H1 (cell line): Measurements from ENCODE around the gene PSMD3. TPM values are rescaled to one million over a fixed set of nuclear protein-coding genes. Genes with fewer than 3 reads are reported as not detected.

Experiments used
- CTCF ChIA-PET: fragments of 300-600 bp; sonication (Branson Sonifier 250); formaldehyde crosslinking; loops from one replicate; lab custom pipeline; 2021; ENCODE audit not compliant: partially characterized antibody; lab: Charles Lee
- POLR2A ChIA-PET: fragments of 300-600 bp; sonication (Branson Sonifier 250); formaldehyde crosslinking; loops from one replicate; lab custom pipeline; 2021; ENCODE audit warnings: inconsistent platforms; ENCODE audit not compliant: partially characterized antibody; lab: Charles Lee
- DNase-seq, 2 experiments: peaks; one replicate each; pipeline versions ENCODE4 v3.0.0 to v3.0.0-alpha.2; 2010 to 2022; ENCODE audit warnings: low spot score in 2 of 2, low read depth in 1 of 2, mixed read lengths in 1 of 2
- FAIRE-seq: peaks from 2 replicates; lab custom pipeline; 2011; peaks lifted over from hg19 to GRCh38; lab: Jason Lieb, UNC
- H2AFZ ChIP-seq: 2 replicates; pipeline ENCODE4 v1.8.1; 2012; ENCODE audit warnings: low read length, inconsistent platforms
- H2AK5ac ChIP-seq: 2 replicates; pipeline ENCODE4 v1.6.1; 2013; ENCODE audit warnings: low read depth, low read length
- H2BK120ac ChIP-seq: replicated peaks from 2 replicates; pipeline ENCODE3; 2013; ENCODE audit warnings: low read depth, low read length, inconsistent platforms
- H2BK12ac ChIP-seq: 2 replicates; pipeline ENCODE4 v1.6.1; 2013; ENCODE audit warnings: low read depth, low read length
- H2BK15ac ChIP-seq: 2 replicates; pipeline ENCODE4 v1.6.1; 2013; ENCODE audit warnings: low read length
- H2BK20ac ChIP-seq: 2 replicates; pipeline ENCODE4 v1.6.1; 2013; ENCODE audit warnings: low read length
- H2BK5ac ChIP-seq: 2 replicates; pipeline ENCODE4 v1.6.1; 2013; ENCODE audit warnings: low read depth, low read length
- H3K14ac ChIP-seq: 2 replicates; pipeline ENCODE4 v1.6.1; 2013; ENCODE audit warnings: inconsistent platforms; ENCODE audit not compliant: insufficient read length
- H3K18ac ChIP-seq: 2 replicates; pipeline ENCODE4 v1.6.1; 2013; ENCODE audit warnings: low read length; ENCODE audit errors: extremely low read depth
- H3K23ac ChIP-seq: 2 replicates; pipeline ENCODE4 v1.6.1; 2013; ENCODE audit warnings: inconsistent platforms; ENCODE audit not compliant: insufficient read length
- H3K23me2 ChIP-seq: 2 replicates; pipeline ENCODE4 v1.6.1; 2013; ENCODE audit warnings: low read depth, low read length
- H3K27ac ChIP-seq: 2 replicates; pipeline ENCODE4 v1.6.1; 2011; ENCODE audit warnings: low read depth, low read length, inconsistent platforms
- H3K27me3 ChIP-seq, 4 experiments: replicated peaks in 1 of 4; 1 replicate in 1 of 4; 2 replicates in 3 of 4; pipeline versions ENCODE4 v1.6.1 to v1.8.1; 2011 to 2013; ENCODE audit warnings: low read length in 3 of 4, mild to moderate bottlenecking in 3 of 4, inconsistent platforms in 2 of 4, mixed read lengths in 2 of 4, moderate library complexity in 1 of 4; ENCODE audit not compliant: control insufficient read depth in 3 of 4, insufficient read depth in 3 of 4; ENCODE audit errors: extremely low read depth in 1 of 4
- H3K36me3 ChIP-seq, 4 experiments: 2 replicates each; pipeline versions ENCODE4 v1.6.1 to v1.8.1; 2011 to 2013; ENCODE audit warnings: mild to moderate bottlenecking in 4 of 4, low read length in 3 of 4, moderate library complexity in 2 of 4, control low read depth in 1 of 4, inconsistent platforms in 1 of 4; ENCODE audit not compliant: insufficient read depth in 4 of 4, control insufficient read depth in 2 of 4
- H3K4ac ChIP-seq: replicated peaks from 2 replicates; pipeline ENCODE3; 2013; ENCODE audit warnings: low read length, low read depth, mixed read lengths, inconsistent platforms; ENCODE audit not compliant: insufficient read length
- H3K4me1 ChIP-seq, 4 experiments: replicated peaks in 1 of 4; 1 replicate in 1 of 4; 2 replicates in 3 of 4; pipeline versions ENCODE4 v1.6.1 to v1.8.1; 2011 to 2013; ENCODE audit warnings: low read length in 3 of 4, inconsistent platforms in 2 of 4, mixed read lengths in 1 of 4; ENCODE audit not compliant: insufficient read depth in 4 of 4, control insufficient read depth in 3 of 4
- H3K4me2 ChIP-seq, 2 experiments: 2 replicates each; pipeline versions ENCODE4 v1.6.1 to v1.8.1; 2011 to 2013; ENCODE audit warnings: low read depth in 2 of 2, low read length in 2 of 2, control low read depth in 1 of 2, inconsistent platforms in 1 of 2, mild to moderate bottlenecking in 1 of 2; ENCODE audit not compliant: insufficient read depth in 1 of 2
- H3K4me3 ChIP-seq, 4 experiments: fragments of 200-600, 300-600 bp in 1 of 4; sonication (generic), shearing (Covaris generic), sonication (Bioruptor Twin) in 1 of 4; 2 replicates each; pipeline versions ENCODE4 v1.5.1 to v1.8.1; 2011 to 2016; ENCODE audit warnings: low read length in 4 of 4, low read depth in 3 of 4, control low read depth in 2 of 4, inconsistent platforms in 2 of 4, mild to moderate bottlenecking in 2 of 4, mixed read lengths in 1 of 4, moderate library complexity in 1 of 4; ENCODE audit not compliant: insufficient read depth in 2 of 4; ENCODE audit errors: extremely low read depth in 1 of 4
- H3K56ac ChIP-seq: replicated peaks from 2 replicates; pipeline ENCODE3; 2013; ENCODE audit warnings: low read depth, mild to moderate bottlenecking, mixed read lengths, low read length, inconsistent platforms; ENCODE audit not compliant: insufficient read length
- H3K79me1 ChIP-seq: 2 replicates; pipeline ENCODE4 v1.6.1; 2013; ENCODE audit warnings: low read depth, low read length, control low read depth
- H3K79me2 ChIP-seq, 2 experiments: 2 replicates each; pipeline versions ENCODE4 v1.6.1 to v1.8.1; 2012 to 2013; ENCODE audit warnings: low read length in 2 of 2, mild to moderate bottlenecking in 2 of 2, inconsistent platforms in 1 of 2; ENCODE audit not compliant: insufficient read depth in 2 of 2, control insufficient read depth in 1 of 2
- H3K9ac ChIP-seq, 4 experiments: replicated peaks in 1 of 4; 1 replicate in 1 of 4; 2 replicates in 3 of 4; pipeline versions ENCODE4 v1.6.1 to v1.8.1; 2011 to 2013; ENCODE audit warnings: low read depth in 3 of 4, low read length in 3 of 4, control low read depth in 2 of 4, mild to moderate bottlenecking in 2 of 4, moderate library complexity in 2 of 4, inconsistent platforms in 1 of 4; ENCODE audit errors: extremely low read depth in 1 of 4
- H3K9me3 ChIP-seq, 2 experiments: 2 replicates each; pipeline versions ENCODE4 v1.6.1 to v1.8.1; 2012 to 2013; ENCODE audit warnings: mild to moderate bottlenecking in 2 of 2, moderate library complexity in 2 of 2, control low read depth in 1 of 2, inconsistent platforms in 1 of 2, low read depth in 1 of 2, low read length in 1 of 2, mixed read lengths in 1 of 2; ENCODE audit not compliant: insufficient read depth in 2 of 2
- H4K20me1 ChIP-seq, 2 experiments: replicated peaks in 1 of 2; 2 replicates each; pipeline versions ENCODE3 to v1.8.1; 2011 to 2013; ENCODE audit warnings: inconsistent platforms in 2 of 2, low read length in 2 of 2, mild to moderate bottlenecking in 1 of 2; ENCODE audit not compliant: insufficient read depth in 2 of 2, control insufficient read depth in 1 of 2
- H4K5ac ChIP-seq: 2 replicates; pipeline ENCODE4 v1.6.1; 2013; ENCODE audit warnings: low read length, low read depth, mixed read lengths, inconsistent platforms; ENCODE audit not compliant: insufficient read length
- H4K8ac ChIP-seq: 2 replicates; pipeline ENCODE4 v1.8.0; 2013; ENCODE audit warnings: mild to moderate bottlenecking, moderate library complexity, low read length, inconsistent platforms; ENCODE audit not compliant: insufficient read depth; ENCODE audit errors: extremely low read depth
- H4K91ac ChIP-seq: replicated peaks from 2 replicates; pipeline ENCODE3; 2013; ENCODE audit warnings: low read length, mixed read lengths, inconsistent platforms; ENCODE audit not compliant: insufficient read length
- E2F6 ChIP-seq: IDR thresholded peaks from 2 replicates; pipeline ENCODE4 v1.6.1; 2012; ENCODE audit warnings: inconsistent platforms
- NANOG ChIP-seq: IDR thresholded peaks from 2 replicates; pipeline ENCODE4 v1.6.1; 2011; ENCODE audit warnings: low read length, low read depth, mild to moderate bottlenecking, inconsistent platforms; ENCODE audit not compliant: insufficient read depth, poor library complexity, severe bottlenecking
- SIRT6 ChIP-seq: IDR thresholded peaks from one replicate; pipeline ENCODE4 v1.7.1; 2012; ENCODE audit warnings: low read length, inconsistent platforms
- USF2 ChIP-seq: IDR thresholded peaks from 2 replicates; pipeline ENCODE4 v1.6.1; 2011; ENCODE audit warnings: low read length, improper control_type of control experiment
- YY1 ChIP-seq: IDR thresholded peaks from 2 replicates; pipeline ENCODE4 v1.6.1; 2011; ENCODE audit warnings: low read depth, mild to moderate bottlenecking, low read length
- WGBS, 2 experiments: shearing (Covaris generic) in 1 of 2; methylation state at CpG; one replicate each; pipeline versions ENCODE4 v1.1.6 to v1.1.7; 2013 to 2015; ENCODE audit warnings: low lambda C conversion rate in 2 of 2, mixed read lengths in 2 of 2, inconsistent platforms in 1 of 2, low coverage in 1 of 2, missing lambda C conversion rate in 1 of 2; ENCODE audit not compliant: insufficient replicate concordance in 2 of 2, insufficient coverage in 1 of 2, insufficient read length in 1 of 2; ENCODE audit errors: extremely low coverage in 1 of 2, missing lambda C conversion rate in 1 of 2; 5-methylcytosine and 5-hydroxymethylcytosine counted together
- polyA plus RNA-seq, 7 experiments: library from polyadenylated mRNA; depleted of rRNA in 3 of 7; stranded (reverse) in 5 of 7; unstranded in 2 of 7; fragments of >200 nt in 5 of 7; fragments of 200-250 nt in 2 of 7; gene quantifications; 1 replicate in 5 of 7; 2 replicates in 1 of 7; 4 replicates in 1 of 7; pipeline versions ENCODE4 v1.2.1 to v1.2.3, GENCODE V29; 2011 to 2013; ENCODE audit warnings: missing spikeins in 2 of 7, mixed read lengths in 2 of 7
- total RNA-seq: library from RNA; stranded (reverse); fragmentation: NEBNext Ultra II Directional; extraction: Animal tissue kit (Norgen Biotek cat#: 25700); gene quantifications from 2 replicates; pipeline ENCODE4 v1.2.1, GENCODE V29; 2021

The PSMD3 gene
- total and polyA plus RNA-seq, 2 of the 8 experiments (the other 6 are each of a cell fraction or from before 2014, with no cell fraction given): 151 to 198 TPM

GRCh38 chr17:39981207-39981741 is 667 bp downstream of the PSMD3 start:
- H3K4me3 ChIP-seq: peak overlapping the region; percentile 79 to 99 (median 90)
- H3K14ac ChIP-seq: no peak overlapping the region
- peak overlapping the region; percentile 83 for H3K27ac ChIP-seq
- no peak overlapping the region for H2AK5ac ChIP-seq
- no peak overlapping the region; the same call in 1 of the 2 replicates for H3K18ac ChIP-seq
- H2BK15ac ChIP-seq: peak overlapping the region; percentile 72; the same call in 1 of the 2 replicates
- H2AFZ ChIP-seq: no peak overlapping the region
- peak overlapping the region; percentile 70 for H4K91ac ChIP-seq
- H2BK120ac ChIP-seq: no peak overlapping the region
- ChIA-PET POLR2A (interaction anchor here (0.9 to 2.1 kb wide), 14 partner anchors 10 to 159 kb away, joined by 3 to 7 read pairs (median 5); partner anchors contain the start of genes CASC3, CSF3 and GSDMA), CTCF (interaction anchor here (0.9 to 2.7 kb wide), 9 partner anchors 9 to 360 kb away, joined by 3 to 31 read pairs (median 5); no protein-coding TSS in a partner anchor)
- H3K79me1 ChIP-seq: peaks cover 4% of the 10 kb centered on the region; the same call in 1 of the 2 replicates
- WGBS, 2 experiments: 7% methylated on average over 15 of the region's 15 CpGs; no CpG with 5 or more reads in 1 of the 2 experiments
- H4K8ac ChIP-seq: peak overlapping the region; percentile 92
- TF ChIP-seq NANOG: no peak
- no peak for TF ChIP-seq YY1
- no peak for TF ChIP-seq E2F6
- no peak for TF ChIP-seq USF2
- no peak for TF ChIP-seq SIRT6
- H3K23me2 ChIP-seq: peaks cover 17% of the 10 kb centered on the region
- H3K36me3 ChIP-seq: peaks cover 16 to 22% (median 20%) of the 10 kb centered on the region in 4 experiments
- H3K4me1 ChIP-seq: peaks cover 0 to 6% (median 3%) of the 10 kb centered on the region in 4 experiments; a peak in 5 of 7 replicates
- H3K79me2 ChIP-seq: peaks cover 12 to 28% of the 10 kb centered on the region in 2 experiments
- no peaks in the 10 kb centered on the region for H3K9me3 ChIP-seq
- H3K4me2 ChIP-seq: peak overlapping the region; percentile 69 to 90
- peak overlapping the region; percentile 85; the same call in 1 of the 2 replicates for H2BK5ac ChIP-seq
- peak overlapping the region; percentile 85 to 95 (median 90) for H3K9ac ChIP-seq
- H2BK20ac ChIP-seq: no peak overlapping the region
- peak overlapping the region; percentile 32 for H3K56ac ChIP-seq
- no peak overlapping the region for H2BK12ac ChIP-seq
- no peaks in the 10 kb centered on the region for H3K27me3 ChIP-seq
- H4K20me1 ChIP-seq: peaks cover 4 to 17% of the 10 kb centered on the region in 2 experiments
- DNase-seq (no peak), FAIRE-seq (no peak)
- peak overlapping the region; percentile 10 for H3K4ac ChIP-seq
- no peak overlapping the region for H4K5ac ChIP-seq
- no peak overlapping the region for H3K23ac ChIP-seq
